ENCODE results near the gene TMEM220.

Gene TMEM220

DNA sequence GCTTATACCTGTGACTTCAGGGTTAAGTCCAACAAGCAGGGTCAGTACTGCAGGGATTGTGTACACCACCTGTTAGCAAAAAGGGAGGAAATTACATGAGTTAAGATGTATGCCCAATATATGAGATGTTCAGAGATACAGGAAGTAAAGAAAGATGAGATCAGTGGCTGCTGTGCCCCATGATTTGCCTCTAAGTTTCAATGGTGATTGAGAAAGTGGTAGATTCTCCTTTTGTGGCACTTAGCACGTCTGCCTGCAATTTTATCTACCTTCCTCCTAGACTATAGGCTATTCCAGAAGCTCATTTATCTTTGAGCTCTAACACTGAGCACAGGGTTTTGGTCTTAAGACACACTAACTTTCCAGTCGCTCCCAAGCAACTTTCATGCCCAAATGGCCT, 3.6 kb downstream of the TMEM220 start:
- H3K27ac ChIP-seq = no peak overlapping the region
- TF ChIP-seq, protein P1, sequence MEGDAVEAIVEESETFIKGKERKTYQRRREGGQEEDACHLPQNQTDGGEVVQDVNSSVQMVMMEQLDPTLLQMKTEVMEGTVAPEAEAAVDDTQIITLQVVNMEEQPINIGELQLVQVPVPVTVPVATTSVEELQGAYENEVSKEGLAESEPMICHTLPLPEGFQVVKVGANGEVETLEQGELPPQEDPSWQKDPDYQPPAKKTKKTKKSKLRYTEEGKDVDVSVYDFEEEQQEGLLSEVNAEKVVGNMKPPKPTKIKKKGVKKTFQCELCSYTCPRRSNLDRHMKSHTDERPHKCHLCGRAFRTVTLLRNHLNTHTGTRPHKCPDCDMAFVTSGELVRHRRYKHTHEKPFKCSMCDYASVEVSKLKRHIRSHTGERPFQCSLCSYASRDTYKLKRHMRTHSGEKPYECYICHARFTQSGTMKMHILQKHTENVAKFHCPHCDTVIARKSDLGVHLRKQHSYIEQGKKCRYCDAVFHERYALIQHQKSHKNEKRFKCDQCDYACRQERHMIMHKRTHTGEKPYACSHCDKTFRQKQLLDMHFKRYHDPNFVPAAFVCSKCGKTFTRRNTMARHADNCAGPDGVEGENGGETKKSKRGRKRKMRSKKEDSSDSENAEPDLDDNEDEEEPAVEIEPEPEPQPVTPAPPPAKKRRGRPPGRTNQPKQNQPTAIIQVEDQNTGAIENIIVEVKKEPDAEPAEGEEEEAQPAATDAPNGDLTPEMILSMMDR (conservative IDR thresholded peaks at IDR 0.05) = no peak

DNA sequence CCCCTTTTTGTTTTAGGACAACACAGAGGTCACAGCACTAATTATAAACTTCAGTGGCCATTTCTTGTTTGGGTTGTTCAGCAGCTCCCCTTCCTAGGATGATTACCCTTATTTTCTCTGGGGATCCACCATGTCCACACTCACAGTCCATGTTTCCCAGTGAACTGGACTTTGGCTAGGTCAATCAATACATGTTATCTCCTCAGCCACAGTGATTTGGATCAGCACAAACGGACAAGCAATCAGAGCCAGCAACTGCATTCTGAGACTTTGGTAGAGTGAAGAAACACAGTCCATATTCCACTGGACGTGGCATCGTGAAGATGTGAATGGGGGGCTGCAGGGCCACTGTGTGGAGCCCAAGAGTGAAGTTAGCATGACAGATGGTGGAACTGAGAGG, 4.6 kb downstream of the TMEM220 start:
- no peak overlapping the region for H3K27ac ChIP-seq
- TF ChIP-seq, protein P1 (conservative IDR thresholded peaks at IDR 0.05) = no peak

DNA sequence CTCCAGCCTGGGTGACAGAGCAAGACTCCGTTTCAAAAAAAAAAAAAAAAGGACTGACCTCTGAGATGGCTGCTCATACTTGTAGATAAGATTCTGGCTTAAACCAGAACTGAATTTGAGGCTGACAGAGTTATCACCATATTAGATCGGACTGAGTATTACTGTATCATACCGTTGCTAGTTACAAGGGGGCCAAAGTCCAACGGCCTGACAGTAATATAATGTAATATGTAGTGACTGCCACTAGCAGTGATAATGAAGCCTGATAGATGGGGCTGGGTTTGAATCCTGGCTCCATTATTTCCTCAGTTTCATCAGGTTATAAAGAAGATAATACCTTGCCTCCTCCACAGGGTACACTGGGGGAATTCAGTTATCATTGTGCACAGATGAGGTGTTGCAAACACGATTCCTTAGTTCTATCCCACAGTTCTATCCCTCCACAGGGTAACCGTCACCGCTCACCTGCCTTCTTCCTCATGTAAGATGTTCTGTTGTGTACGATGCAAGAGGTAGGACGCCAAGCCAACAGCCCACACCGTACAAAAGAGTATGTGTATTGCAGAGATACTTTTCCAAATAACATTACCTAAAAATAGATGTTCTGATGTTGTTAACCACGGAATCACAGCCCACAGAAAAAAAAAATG, 5.2 kb downstream of the TMEM220 start:
- H3K27ac ChIP-seq = no peak overlapping the region
- TF ChIP-seq, protein P1 (conservative IDR thresholded peaks at IDR 0.05) = no peak

DNA sequence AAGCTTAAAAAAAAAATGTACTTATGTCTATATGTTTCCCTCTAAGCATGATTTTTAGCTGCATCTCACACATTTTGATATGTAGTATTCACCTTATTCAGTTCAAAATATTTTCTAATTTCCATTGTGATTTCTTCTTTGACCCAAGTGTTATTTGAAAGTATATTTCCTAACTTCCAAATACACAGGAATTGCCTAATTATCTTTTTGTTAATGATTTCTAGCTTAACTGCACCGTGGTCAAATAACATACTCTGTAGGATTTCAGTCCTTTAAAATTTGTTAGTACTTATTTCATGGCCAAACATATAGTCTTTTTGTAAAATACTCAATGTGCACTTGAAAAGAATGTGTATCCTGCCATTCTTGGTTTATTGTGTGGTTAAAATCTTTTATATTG, 11.3 kb downstream of the TMEM220 start:
- H3K27ac ChIP-seq = no peak overlapping the region
- TF ChIP-seq, protein P1 (conservative IDR thresholded peaks at IDR 0.05) = no peak

DNA sequence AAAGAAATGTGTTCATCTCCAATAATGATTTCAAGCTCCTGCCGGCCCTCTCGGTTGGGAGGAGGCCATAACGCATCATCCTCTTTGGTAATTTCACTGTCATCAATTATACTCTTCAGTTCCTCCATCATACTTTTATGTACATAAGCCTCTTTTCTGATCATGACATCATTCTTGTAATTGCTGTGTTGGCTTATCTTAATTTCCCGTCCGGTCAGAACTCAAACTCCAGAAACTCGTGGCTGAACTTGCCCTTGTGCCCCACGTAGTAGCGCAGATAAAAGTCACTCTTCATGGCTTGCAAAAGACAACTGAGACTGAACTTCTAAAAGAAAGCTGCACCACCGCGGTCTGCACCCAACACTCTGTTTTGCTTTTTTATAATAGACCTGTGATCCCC, 13.6 kb downstream of the TMEM220 start:
- TF ChIP-seq, protein P1 (conservative IDR thresholded peaks at IDR 0.05) = no peak
- H3K27ac ChIP-seq = no peak overlapping the region

DNA sequence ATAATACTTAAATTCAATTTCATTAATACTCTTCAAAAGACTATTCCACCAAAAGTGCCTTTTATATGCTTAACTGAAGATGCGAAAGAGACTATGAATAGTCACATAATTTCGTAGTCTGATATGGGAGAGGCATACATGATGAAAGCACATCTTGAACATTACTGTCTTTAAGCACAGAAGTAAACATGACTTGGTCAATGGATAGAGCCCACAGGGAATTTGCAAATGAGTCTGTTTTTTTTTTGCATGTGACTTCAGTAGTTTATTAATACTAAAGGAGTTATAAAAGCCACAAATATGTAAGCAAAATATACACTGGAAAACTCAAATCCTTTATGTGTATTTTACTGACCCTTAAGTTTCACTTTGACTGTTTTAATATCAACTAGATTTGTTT, 16.5 kb downstream of the TMEM220 start:
- no peak overlapping the region for H3K27ac ChIP-seq
- TF ChIP-seq, protein P1 (conservative IDR thresholded peaks at IDR 0.05) = no peak

DNA sequence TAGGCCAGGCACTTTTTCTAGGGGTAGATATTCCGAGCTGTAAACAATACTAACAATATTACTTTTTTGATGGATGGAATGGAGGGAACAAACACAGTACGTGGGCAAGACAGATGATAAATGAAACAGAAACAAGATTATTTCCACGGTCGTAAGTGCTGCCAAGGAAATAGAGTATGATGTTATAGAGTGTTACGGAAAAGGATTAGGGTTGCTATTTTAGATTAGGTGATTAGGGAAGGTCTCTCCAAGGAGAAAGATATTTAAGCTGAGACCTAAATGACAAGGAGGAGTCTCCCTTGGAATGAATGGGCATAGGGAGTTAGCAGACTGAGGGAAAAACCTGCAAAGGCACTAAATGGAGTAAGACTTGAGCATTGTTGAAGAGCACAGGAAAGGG, 24.1 kb downstream of the TMEM220 start:
- no peak overlapping the region for H3K27ac ChIP-seq

More for the DNA sequence above, 24.1 kb downstream of the TMEM220 start:
- TF ChIP-seq, protein P1 (conservative IDR thresholded peaks at IDR 0.05) = no peak

All from VCaP (cell line).